Gastroesophageal sphincter (tissue), 3 donors: ENCODE results near the gene KRTAP10-12.

Experiments used
- CTCF ChIP-seq, 4 experiments: fragments of 200-600 bp in 2 of 4; fragments of 450-650 bp in 2 of 4; sonication (generic) in 1 of 4; IDR thresholded peaks; one replicate each; pipeline ENCODE4 v1.5.1; 2017 to 2019; ENCODE audit warnings: antibody characterized with exemption in 4 of 4, mild to moderate bottlenecking in 2 of 4, moderate library complexity in 2 of 4
- EP300 ChIP-seq: sonication (generic); formaldehyde crosslinking; IDR thresholded peaks from one replicate; pipeline ENCODE4 v1.6.1; 2017; ENCODE audit warnings: antibody characterized with exemption, mild to moderate bottlenecking
- POLR2A ChIP-seq, 2 donors: fragments of 450-650 bp; IDR thresholded peaks; one replicate each; pipeline ENCODE4 v1.6.1; 2017; ENCODE audit warnings: antibody characterized with exemption in 2 of 2, mild to moderate bottlenecking in 2 of 2, moderate library complexity in 1 of 2
- POLR2AphosphoS5 ChIP-seq: sonication (generic); formaldehyde crosslinking; IDR thresholded peaks from one replicate; pipeline ENCODE4 v1.6.1; 2017; ENCODE audit warnings: antibody characterized with exemption

GRCh38 chr21:44697811-44698734 is 1.1 kb downstream of the KRTAP10-12 start:
- no peak for TF ChIP-seq POLR2A (IDR thresholded peaks at IDR 0.05)
- no peak for TF ChIP-seq CTCF (IDR thresholded peaks at IDR 0.05)
- TF ChIP-seq POLR2AphosphoS5: no peak
- TF ChIP-seq EP300: no peak
